GM20000 (cell line): ENCODE data around the gene NFE2.
A peak's percentile ranks its signal among the peaks of the same experiment; 100 is the strongest.

ENCODE experiments used
- DNase-seq: peaks from one replicate; pipeline ENCODE4 v3.0.0; 2012; ENCODE audit warnings: low spot score
- CTCF ChIP-seq: IDR thresholded peaks from 2 replicates; pipeline ENCODE4 v1.5.1; 2012; ENCODE audit warnings: mild to moderate bottlenecking, control low read depth; ENCODE audit errors: extremely low read depth, missing control alignments

NFE2 gene

GRCh38 chr12:54296393-54297099 is 4.3 kb downstream of the NFE2 start:
- no peak for TF ChIP-seq CTCF
- DNase-seq = no peak

- DNase-seq = no peak
Observed at GRCh38 chr12:54294953-54295566, 5.8 kb downstream of the NFE2 start.

GRCh38 chr12:54294152-54294952 is 6.5 kb downstream of the NFE2 start:
- peak; percentile 72 for DNase-seq
- peak; percentile 86 for TF ChIP-seq CTCF

More at GRCh38 chr12:54294953-54295566, 5.8 kb downstream of the NFE2 start:
- TF ChIP-seq CTCF = no peak

GRCh38 chr12:54292931-54293241 is 7.9 kb downstream of the NFE2 start:
- DNase-seq = no peak
- TF ChIP-seq CTCF = no peak

- no peak for TF ChIP-seq CTCF
- DNase-seq = no peak
Observed at GRCh38 chr12:54292083-54292930, 8.5 kb downstream of the NFE2 start.

- TF ChIP-seq CTCF = no peak
- DNase-seq = no peak
Observed at GRCh38 chr12:54287261-54288157, 13.3 kb downstream of the NFE2 start.
